Kidney (tissue), 14 donors: Measurements from ENCODE around the gene PPP1R14C. TPM values are rescaled to one million over a fixed set of nuclear protein-coding genes. Genes with fewer than 3 reads are reported as not detected.

Experiments used
- DNase-seq, 5 donors: peaks; one replicate each; pipeline ENCODE4 v3.0.0-alpha.2; 2013 to 2020
- FAIRE-seq: peaks from 2 replicates; lab custom pipeline; 2012; peaks lifted over from hg19 to GRCh38; lab: Jason Lieb, UNC
- H3K27ac ChIP-seq, 2 donors: one replicate each; pipeline ENCODE4 v1.7.0; 2013; ENCODE audit warnings: low read depth in 2 of 2, low read length in 2 of 2, inconsistent platforms in 1 of 2
- H3K27me3 ChIP-seq: one replicate; pipeline ENCODE4 v1.7.1; 2013; ENCODE audit warnings: low read length, inconsistent platforms; ENCODE audit not compliant: control insufficient read depth, insufficient read depth
- H3K36me3 ChIP-seq, 3 donors: one replicate each; pipeline versions ENCODE4 v1.7.0 to v1.7.1; 2013; ENCODE audit warnings: low read length in 3 of 3, control low read depth in 1 of 3, inconsistent platforms in 1 of 3; ENCODE audit not compliant: insufficient read depth in 3 of 3, control insufficient read depth in 2 of 3
- H3K4me1 ChIP-seq, 3 donors: one replicate each; pipeline versions ENCODE4 v1.7.0 to v1.7.1; 2013; ENCODE audit warnings: low read length in 3 of 3, inconsistent platforms in 1 of 3, low read depth in 1 of 3; ENCODE audit not compliant: control insufficient read depth in 2 of 3, insufficient read depth in 2 of 3
- H3K4me3 ChIP-seq, 3 donors: one replicate each; pipeline versions ENCODE4 v1.7.0 to v1.8.1; 2013; ENCODE audit warnings: low read length in 3 of 3, control low read depth in 1 of 3, inconsistent platforms in 1 of 3
- H3K9ac ChIP-seq, 3 donors: one replicate each; pipeline versions ENCODE4 v1.7.0 to v1.7.1; 2013; ENCODE audit warnings: low read length in 3 of 3, control low read depth in 1 of 3, inconsistent platforms in 1 of 3
- H3K9me3 ChIP-seq, 3 donors: one replicate each; pipeline versions ENCODE4 v1.7.0 to v1.7.1; 2013; ENCODE audit warnings: low read length in 3 of 3, control low read depth in 1 of 3, inconsistent platforms in 1 of 3; ENCODE audit not compliant: control insufficient read depth in 2 of 3, insufficient read depth in 1 of 3
- intact Hi-C: fragments of 100-400 bp; cut with DNase I; formaldehyde crosslinking; loops from one replicate; pipeline ENCODE4 v1.11.1; 2022
- polyA plus RNA-seq: library from polyadenylated mRNA; stranded (reverse); fragments of 350-450 nt; fragmentation: Illumina TruSeq; extraction: RNeasy Lipid Tissue Mini Kit (QIAGEN cat#74804); gene quantifications from one replicate; pipeline ENCODE4 v1.2.3, GENCODE V29; 2014; ENCODE audit warnings: low read depth, low replicate concordance; ENCODE audit not compliant: insufficient read depth
- total RNA-seq: library from RNA; stranded (reverse); fragmentation: NEBNext Ultra II Directional; extraction: Animal tissue kit (Norgen Biotek cat#: 25700); gene quantifications from one replicate; pipeline ENCODE4 v1.2.1, GENCODE V29; 2021
- TF ChIP-seq, protein P1 (sequence below): IDR thresholded peaks from 3 replicates; pipeline ENCODE4 v1.5.1; 2012; ENCODE audit warnings: mild to moderate bottlenecking, moderate library complexity, borderline replicate concordance; ENCODE audit not compliant: insufficient read depth; ENCODE audit errors: extremely low read depth
- donor health status: control.
- donor health status: control.
- donor health status: control.
- donor health status: control.
- donor health status: control.
- donor health status: DM: yes; HTN: yes; CAD: no.
- donor health status: Normal renal cell carcinoma (clear cell type).

The PPP1R14C gene
- total and polyA plus RNA-seq, 2 donors from 2014 or later: 6.5 to 15.8 TPM

DNA sequence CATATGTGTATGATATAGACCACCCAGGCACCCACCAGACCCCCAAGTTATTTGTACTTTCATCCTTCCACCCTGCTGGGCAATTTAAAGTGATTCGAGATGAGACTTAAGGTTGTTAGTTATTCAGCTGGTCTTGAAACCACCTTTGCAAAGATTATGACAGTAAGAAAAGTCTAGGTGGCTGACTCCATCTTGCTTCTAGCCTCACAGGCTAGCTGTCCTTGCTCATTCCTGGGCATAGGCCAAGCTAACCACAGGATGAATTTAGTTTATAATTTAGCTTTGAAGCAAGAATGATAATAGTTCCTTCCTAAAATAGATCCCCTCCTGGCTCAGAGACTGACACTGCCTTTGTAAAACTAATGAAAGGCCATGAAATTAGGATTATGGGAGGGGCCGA is 154.0 kb downstream of the PPP1R14C start:
- H3K27me3 ChIP-seq: no peaks in the 10 kb centered on the region
- no peak overlapping the region for H3K27ac ChIP-seq
- FAIRE-seq (no peak), DNase-seq (no peak)
- peaks cover 0 to 17% (median 0%) of the 10 kb centered on the region in 3 donors for H3K9me3 ChIP-seq
- H3K9ac ChIP-seq: no peak overlapping the region
- H3K4me1 ChIP-seq: no peaks in the 10 kb centered on the region
- no peaks in the 10 kb centered on the region for H3K36me3 ChIP-seq
- TF ChIP-seq, protein P1, sequence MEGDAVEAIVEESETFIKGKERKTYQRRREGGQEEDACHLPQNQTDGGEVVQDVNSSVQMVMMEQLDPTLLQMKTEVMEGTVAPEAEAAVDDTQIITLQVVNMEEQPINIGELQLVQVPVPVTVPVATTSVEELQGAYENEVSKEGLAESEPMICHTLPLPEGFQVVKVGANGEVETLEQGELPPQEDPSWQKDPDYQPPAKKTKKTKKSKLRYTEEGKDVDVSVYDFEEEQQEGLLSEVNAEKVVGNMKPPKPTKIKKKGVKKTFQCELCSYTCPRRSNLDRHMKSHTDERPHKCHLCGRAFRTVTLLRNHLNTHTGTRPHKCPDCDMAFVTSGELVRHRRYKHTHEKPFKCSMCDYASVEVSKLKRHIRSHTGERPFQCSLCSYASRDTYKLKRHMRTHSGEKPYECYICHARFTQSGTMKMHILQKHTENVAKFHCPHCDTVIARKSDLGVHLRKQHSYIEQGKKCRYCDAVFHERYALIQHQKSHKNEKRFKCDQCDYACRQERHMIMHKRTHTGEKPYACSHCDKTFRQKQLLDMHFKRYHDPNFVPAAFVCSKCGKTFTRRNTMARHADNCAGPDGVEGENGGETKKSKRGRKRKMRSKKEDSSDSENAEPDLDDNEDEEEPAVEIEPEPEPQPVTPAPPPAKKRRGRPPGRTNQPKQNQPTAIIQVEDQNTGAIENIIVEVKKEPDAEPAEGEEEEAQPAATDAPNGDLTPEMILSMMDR: no peak
- H3K4me3 ChIP-seq: no peak overlapping the region
- intact Hi-C loops: no loop called here

DNA sequence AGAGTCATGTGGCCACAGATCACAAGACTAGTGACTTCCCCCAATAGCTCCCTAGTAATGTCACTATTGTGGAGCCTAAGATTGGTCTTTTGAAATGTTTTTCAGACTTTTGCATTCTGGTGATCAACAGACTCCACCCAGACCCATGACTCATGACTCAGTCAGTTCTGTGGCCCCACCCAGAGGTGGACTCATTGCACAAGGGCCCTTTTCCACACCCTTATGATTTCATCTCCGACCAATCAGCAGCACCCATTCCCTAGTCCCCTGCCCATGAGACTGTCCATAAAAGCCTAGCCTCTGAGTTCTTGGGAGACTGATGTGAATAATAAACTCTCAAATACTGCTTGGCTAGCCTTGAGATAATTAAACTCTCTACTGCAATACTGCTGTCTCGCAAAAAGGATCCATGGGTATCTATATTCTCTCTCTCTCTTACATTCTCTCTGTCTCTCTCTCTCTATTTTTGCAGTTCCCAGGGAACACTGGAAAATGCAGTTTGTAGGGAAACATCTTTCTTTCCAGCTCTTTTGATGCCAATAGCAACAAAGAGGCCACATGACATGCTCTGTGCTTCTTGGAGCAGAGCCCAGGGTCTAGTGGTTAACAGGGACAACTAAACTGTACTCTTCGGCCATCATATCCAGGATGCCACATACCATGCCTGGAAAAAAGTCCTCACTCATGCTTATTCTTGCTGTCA is 154.6 kb downstream of the PPP1R14C start:
- Histone ChIP-seq H3K4me3 (no peak overlapping the region), H3K27me3 (no peaks in the 10 kb centered on the region), H3K9me3 (peaks cover 0 to 17% (median 0%) of the 10 kb centered on the region in 3 donors), H3K9ac (no peak overlapping the region), H3K36me3 (no peaks in the 10 kb centered on the region), H3K27ac (no peak overlapping the region), H3K4me1 (no peaks in the 10 kb centered on the region)
- intact Hi-C loops: no loop called here
- FAIRE-seq (no peak), DNase-seq (peak in 1 of 5 donors; percentile 33)
- TF ChIP-seq, protein P1: no peak

DNA sequence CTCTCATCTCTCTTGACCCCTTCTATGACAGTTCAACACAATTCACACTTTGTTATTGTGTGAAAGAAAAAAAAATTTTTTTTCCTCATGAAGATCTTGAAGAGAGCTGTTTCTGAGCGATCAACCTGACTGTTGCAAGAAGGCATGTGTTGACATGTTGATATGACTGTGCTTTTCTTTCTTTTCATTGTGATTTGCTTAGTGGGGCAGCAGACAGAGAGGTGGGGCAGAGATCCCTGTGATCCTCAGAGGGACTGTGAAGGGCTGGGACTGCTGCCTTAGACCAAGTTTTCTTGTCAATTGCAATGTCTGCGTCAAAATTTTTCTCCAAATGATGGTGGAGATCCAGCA is 155.2 kb downstream of the PPP1R14C start:
- intact Hi-C loops: no loop called here
- no peak for DNase-seq
- no peaks in the 10 kb centered on the region for H3K27me3 ChIP-seq
- FAIRE-seq: no peak
- H3K9ac ChIP-seq: no peak overlapping the region
- H3K36me3 ChIP-seq: no peaks in the 10 kb centered on the region
- no peak overlapping the region for H3K27ac ChIP-seq
- peaks cover 0 to 17% (median 0%) of the 10 kb centered on the region in 3 donors for H3K9me3 ChIP-seq
- H3K4me3 ChIP-seq: no peak overlapping the region
- H3K4me1 ChIP-seq: no peaks in the 10 kb centered on the region
- TF ChIP-seq, protein P1: no peak
